Breast epithelium (tissue), 3 donors: ENCODE data around the gene MYOG.

Experiments used
- POLR2A ChIP-seq: fragments of 450-650 bp; IDR thresholded peaks from one replicate; pipeline ENCODE4 v1.6.1; 2016; ENCODE audit warnings: antibody characterized with exemption, mild to moderate bottlenecking, moderate library complexity
- TF ChIP-seq, protein P1 (sequence below), 3 donors: fragments of 450-650 bp; IDR thresholded peaks; one replicate each; pipeline ENCODE4 v1.5.1; 2016 to 2017; ENCODE audit warnings: antibody characterized with exemption in 3 of 3, mild to moderate bottlenecking in 3 of 3, moderate library complexity in 3 of 3

DNA sequence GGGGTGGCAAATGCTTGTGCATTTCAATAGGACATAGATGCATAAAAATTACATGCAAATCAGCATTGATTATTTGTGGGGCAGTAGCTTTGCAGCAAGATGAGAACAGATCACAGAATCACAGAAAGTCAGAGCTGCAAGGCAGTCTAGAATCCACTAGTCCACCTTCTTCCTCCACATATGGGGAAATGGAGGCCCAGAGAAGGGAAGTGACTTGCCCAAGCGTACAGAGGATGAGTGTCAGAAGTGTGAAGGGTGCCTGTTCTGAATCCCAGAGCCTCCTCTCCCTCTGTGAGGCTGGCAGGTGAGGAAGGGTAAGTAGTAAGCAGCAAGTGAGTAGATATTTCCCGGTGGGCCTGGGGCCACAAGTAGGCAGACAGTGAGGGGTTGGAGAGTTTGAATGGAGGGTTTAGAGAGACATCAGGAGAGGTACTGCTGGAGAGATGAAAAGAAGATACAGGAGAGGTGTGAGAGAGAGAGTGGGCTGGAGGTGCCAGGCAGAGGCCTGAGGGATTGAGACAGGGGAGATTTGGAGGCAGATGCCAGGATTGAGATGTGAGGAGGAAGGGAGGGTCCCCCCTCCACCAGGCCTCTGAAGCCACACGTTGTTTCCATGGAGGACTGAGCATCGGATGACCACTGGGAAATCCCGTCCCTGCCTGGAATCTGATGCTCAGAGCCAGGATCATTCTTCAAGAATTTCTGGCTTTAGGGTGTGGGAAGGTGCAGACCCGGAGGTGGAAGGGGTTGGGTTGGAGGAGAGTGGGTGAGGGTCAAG, 4.8 kb upstream of the MYOG start:
- TF ChIP-seq POLR2A: no peak
- TF ChIP-seq, protein P1, sequence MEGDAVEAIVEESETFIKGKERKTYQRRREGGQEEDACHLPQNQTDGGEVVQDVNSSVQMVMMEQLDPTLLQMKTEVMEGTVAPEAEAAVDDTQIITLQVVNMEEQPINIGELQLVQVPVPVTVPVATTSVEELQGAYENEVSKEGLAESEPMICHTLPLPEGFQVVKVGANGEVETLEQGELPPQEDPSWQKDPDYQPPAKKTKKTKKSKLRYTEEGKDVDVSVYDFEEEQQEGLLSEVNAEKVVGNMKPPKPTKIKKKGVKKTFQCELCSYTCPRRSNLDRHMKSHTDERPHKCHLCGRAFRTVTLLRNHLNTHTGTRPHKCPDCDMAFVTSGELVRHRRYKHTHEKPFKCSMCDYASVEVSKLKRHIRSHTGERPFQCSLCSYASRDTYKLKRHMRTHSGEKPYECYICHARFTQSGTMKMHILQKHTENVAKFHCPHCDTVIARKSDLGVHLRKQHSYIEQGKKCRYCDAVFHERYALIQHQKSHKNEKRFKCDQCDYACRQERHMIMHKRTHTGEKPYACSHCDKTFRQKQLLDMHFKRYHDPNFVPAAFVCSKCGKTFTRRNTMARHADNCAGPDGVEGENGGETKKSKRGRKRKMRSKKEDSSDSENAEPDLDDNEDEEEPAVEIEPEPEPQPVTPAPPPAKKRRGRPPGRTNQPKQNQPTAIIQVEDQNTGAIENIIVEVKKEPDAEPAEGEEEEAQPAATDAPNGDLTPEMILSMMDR (IDR thresholded peaks at IDR 0.05): no peak
